ENCODE data around the gene PRAC2.

The PRAC2 gene

DNA sequence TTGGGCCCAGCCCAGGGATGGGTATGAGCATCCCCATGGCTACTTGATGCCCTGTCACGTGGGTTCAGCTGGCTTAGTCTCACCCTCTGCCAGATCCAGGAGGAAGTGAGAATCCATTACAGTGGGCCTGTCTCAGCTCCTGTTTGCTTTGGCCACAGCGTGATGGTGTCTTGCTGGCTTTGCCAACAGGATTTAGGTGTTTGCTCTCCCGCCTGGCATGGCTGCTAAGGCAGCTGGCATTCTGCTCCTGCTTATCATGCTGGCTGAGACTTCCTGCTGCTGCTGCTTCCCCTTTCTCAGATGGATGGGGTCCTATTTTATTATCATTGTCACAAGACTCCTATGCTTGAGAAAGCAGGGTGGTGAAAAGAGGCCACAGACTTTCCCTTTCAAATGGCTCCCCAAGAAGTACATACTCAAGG is 33.9 kb downstream of the PRAC2 start:
- no peak for DNase-seq

DNA sequence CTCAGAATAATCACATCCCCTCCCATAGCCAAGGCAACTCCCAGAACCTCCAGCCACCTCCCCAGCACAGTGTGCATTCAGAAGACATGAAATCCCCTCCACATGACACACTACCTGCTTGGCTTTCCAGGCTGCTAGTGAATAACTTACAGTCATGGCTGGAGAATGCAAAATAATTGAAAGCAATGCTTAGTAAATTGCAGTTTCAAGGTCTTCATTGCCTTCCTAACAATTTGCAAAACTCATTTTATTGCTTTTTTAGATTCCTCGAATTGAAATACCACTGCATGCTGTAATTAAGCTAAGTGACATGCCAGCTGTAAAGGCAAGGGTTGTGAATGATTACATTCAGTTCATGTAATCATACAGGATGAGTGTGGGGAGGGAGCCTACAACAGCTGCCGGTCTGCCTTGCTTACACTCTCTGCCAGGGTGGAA is 34.6 kb downstream of the PRAC2 start:
- no peak for DNase-seq

- no peak for DNase-seq
These were observed 36.3 kb downstream of the PRAC2 start for GRCh38 chr17:48759288-48759687.

GRCh38 chr17:48760411-48760810 is 37.4 kb downstream of the PRAC2 start:
- DNase-seq, result no peak

- no peak for DNase-seq
These were observed 38.1 kb downstream of the PRAC2 start for GRCh38 chr17:48761114-48761513.

DNA sequence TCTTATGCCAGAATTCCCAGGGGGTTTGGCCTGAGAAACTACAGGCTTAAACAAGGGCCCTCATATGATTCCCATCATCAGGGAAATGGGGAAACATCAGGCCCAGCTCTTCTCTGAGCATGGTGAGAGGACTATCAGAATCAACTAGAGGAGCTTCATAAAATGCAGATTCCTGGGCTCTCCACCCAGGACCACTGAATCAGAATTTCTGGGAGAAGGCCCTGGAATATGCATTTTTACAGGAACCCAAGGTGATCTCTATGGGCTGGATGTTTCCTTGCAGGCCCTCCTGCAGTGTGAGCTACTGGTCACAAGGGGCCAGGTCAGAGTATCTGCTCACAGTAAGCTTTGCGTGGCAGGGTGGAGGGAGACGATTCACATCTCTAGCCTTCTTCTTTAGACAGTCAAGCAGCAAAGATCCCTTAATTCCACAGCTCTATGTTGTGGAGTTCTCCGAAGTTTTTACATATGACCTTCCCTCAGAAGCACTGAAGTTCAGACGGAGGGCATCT is 44.3 kb downstream of the PRAC2 start:
- DNase-seq, result no peak

- DNase-seq, result no peak
These were observed 46.2 kb downstream of the PRAC2 start for GRCh38 chr17:48769009-48769675.

DNA sequence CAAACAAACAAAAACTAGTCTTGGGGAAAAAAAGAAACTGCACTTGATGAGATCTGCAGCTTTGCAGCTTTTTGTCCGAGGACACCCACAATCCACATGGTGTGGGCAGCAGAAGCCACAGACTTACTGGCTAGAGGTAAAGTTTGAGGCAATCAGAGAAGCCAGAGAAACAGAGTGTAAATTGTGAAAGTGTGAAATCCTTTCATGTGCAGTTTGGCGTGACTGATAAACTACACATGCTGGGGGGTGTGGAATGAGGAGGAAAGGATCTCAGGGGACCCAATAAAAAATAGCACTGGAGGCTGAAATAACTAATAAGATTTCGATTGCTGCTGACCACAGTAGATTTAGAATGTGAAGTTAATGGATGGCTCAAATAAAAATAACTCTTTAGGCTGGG is 48.0 kb downstream of the PRAC2 start:
- DNase-seq, result no peak

DNA sequence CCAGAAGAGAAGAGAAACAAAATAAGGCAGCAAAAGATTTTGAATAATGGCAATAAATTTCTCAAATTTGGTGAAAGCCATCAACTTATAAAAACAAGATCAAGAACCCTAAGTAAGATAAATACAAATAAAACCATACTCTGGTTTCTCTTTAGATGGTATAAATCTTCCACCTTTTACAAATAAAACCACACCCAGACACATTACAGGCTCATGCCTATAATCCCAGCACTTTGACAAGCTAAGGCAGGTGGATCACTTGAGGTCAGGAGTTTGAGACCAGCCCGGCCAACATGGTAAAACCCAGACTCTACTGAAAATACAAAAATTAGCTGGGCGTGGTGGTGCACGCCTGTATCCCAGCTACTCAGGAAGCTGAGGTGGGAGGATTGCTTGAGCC is 50.3 kb downstream of the PRAC2 start:
- no peak for DNase-seq
